Esophagus muscularis mucosa (tissue), 4 donors: ENCODE measurements around the gene PTPRT. TPM values are rescaled to one million over a fixed set of nuclear protein-coding genes. Genes with fewer than 3 reads are reported as not detected.

Source experiments
- DNase-seq: peaks from one replicate; pipeline ENCODE4 v3.0.0-alpha.2; 2017; ENCODE audit errors: extremely low spot score
- H3K27ac ChIP-seq, 4 donors: fragments of 200-600 bp; sonication (generic); replicated peaks in 1 of 4; 1 replicate in 3 of 4; 2 replicates in 1 of 4; pipeline ENCODE4 v1.5.1; 2016 to 2019; ENCODE audit warnings: mild to moderate bottlenecking in 1 of 4
- H3K27me3 ChIP-seq, 4 donors: fragments of 200-600 bp; sonication (generic); one replicate each; pipeline versions ENCODE4 v1.5.1 to v1.6.0; 2016 to 2019
- H3K36me3 ChIP-seq, 4 donors: fragments of 200-600 bp; sonication (generic); one replicate each; pipeline ENCODE4 v1.5.1; 2016 to 2019
- H3K4me1 ChIP-seq, 4 donors: fragments of 200-600 bp; sonication (generic); one replicate each; pipeline ENCODE4 v1.5.1; 2016 to 2019
- H3K4me3 ChIP-seq, 4 donors: fragments of 200-600 bp; sonication (generic); 1 replicate in 2 of 4; 2 replicates in 2 of 4; pipeline ENCODE4 v1.5.1; 2016 to 2019; ENCODE audit warnings: mild to moderate bottlenecking in 4 of 4, moderate library complexity in 1 of 4
- H3K9me3 ChIP-seq, 4 donors: fragments of 200-600 bp; sonication (generic); 1 replicate in 3 of 4; 2 replicates in 1 of 4; pipeline ENCODE4 v1.5.1; 2016 to 2019
- EP300 ChIP-seq: sonication (generic); formaldehyde crosslinking; IDR thresholded peaks from one replicate; pipeline ENCODE4 v1.6.1; 2017; ENCODE audit warnings: antibody characterized with exemption
- POLR2A ChIP-seq: fragments of 450-650 bp; IDR thresholded peaks from one replicate; pipeline ENCODE4 v1.6.1; 2017; ENCODE audit warnings: antibody characterized with exemption, moderate library complexity, mild to moderate bottlenecking, low read depth
- POLR2AphosphoS5 ChIP-seq, 2 donors: sonication (generic); formaldehyde crosslinking; IDR thresholded peaks; one replicate each; pipeline ENCODE4 v1.6.1; 2017; ENCODE audit warnings: antibody characterized with exemption in 2 of 2
- WGBS: methylation state at CpG from one replicate; pipeline ENCODE4 v1.1.5; 2018; 5-methylcytosine and 5-hydroxymethylcytosine counted together
- intact Hi-C: fragments of 100-400 bp; cut with DNase I; formaldehyde crosslinking; loops from one replicate; pipeline ENCODE4 v1.15.1; 2023
- total RNA-seq, 4 donors: library from RNA; depleted of rRNA; stranded (reverse); fragments of >200 nt; gene quantifications; one replicate each; pipeline versions ENCODE4 v1.1.0 to v1.2.1, GENCODE V29; 2016
- TF ChIP-seq, protein P1 (sequence below), 3 experiments: fragments of 200-600 bp in 2 of 3; fragments of 450-650 bp in 1 of 3; sonication (generic) in 2 of 3; IDR thresholded peaks; one replicate each; pipeline ENCODE4 v1.5.1; 2017 to 2019; ENCODE audit warnings: antibody characterized with exemption in 3 of 3, mild to moderate bottlenecking in 2 of 3, moderate library complexity in 1 of 3

The PTPRT gene
- total RNA-seq, 4 donors from 2014 or later: 0.06 to 0.39 TPM; not detected in 2

DNA sequence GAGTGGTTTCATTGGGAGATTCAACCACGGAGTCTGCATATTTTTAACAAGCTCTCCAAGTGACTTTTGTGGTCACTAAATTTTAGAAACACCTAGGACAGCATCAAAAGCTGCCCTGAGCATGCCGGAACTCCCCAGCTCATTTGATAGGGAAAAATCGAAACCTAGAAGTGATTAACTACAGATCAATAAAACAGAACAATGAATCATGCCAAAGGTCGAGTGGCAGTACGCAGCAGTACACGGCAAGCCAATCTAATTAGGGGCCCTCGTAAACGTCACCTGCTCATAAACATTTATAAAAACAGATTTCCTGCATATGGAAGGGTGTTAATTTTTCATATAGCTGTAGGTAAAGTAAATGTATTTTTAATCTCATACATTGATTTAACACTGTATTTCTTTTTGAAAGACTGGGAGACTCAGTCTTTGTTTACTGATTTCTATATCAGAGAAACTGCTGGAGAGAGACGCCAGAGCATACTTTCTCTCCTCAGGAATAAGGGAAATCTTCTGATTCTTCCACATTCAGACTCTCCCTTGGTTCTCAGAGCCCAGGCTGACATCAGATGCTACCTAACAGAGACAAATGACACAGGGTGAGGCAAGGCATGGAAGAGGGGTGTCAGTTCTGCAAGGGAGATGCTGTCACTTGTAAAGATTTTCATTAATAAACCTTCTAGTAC lies 232.5 kb downstream of the PTPRT start:
- Histone ChIP-seq H3K4me1 (no peaks in the 10 kb centered on the region), H3K27ac (no peak overlapping the region), H3K27me3 (peaks cover 0 to 24% (median 0%) of the 10 kb centered on the region in 4 donors), H3K4me3 (no peak overlapping the region), H3K36me3 (no peaks in the 10 kb centered on the region), H3K9me3 (no peaks in the 10 kb centered on the region)
- WGBS: 69% methylated on average over 9 of the region's 9 CpGs
- intact Hi-C loops: no loop called here
- TF ChIP-seq POLR2AphosphoS5 (IDR thresholded peaks at IDR 0.05) (no peak), EP300 (no peak), POLR2A (no peak)
- TF ChIP-seq, protein P1, sequence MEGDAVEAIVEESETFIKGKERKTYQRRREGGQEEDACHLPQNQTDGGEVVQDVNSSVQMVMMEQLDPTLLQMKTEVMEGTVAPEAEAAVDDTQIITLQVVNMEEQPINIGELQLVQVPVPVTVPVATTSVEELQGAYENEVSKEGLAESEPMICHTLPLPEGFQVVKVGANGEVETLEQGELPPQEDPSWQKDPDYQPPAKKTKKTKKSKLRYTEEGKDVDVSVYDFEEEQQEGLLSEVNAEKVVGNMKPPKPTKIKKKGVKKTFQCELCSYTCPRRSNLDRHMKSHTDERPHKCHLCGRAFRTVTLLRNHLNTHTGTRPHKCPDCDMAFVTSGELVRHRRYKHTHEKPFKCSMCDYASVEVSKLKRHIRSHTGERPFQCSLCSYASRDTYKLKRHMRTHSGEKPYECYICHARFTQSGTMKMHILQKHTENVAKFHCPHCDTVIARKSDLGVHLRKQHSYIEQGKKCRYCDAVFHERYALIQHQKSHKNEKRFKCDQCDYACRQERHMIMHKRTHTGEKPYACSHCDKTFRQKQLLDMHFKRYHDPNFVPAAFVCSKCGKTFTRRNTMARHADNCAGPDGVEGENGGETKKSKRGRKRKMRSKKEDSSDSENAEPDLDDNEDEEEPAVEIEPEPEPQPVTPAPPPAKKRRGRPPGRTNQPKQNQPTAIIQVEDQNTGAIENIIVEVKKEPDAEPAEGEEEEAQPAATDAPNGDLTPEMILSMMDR (IDR thresholded peaks at IDR 0.05): no peak
- no peak for DNase-seq

DNA sequence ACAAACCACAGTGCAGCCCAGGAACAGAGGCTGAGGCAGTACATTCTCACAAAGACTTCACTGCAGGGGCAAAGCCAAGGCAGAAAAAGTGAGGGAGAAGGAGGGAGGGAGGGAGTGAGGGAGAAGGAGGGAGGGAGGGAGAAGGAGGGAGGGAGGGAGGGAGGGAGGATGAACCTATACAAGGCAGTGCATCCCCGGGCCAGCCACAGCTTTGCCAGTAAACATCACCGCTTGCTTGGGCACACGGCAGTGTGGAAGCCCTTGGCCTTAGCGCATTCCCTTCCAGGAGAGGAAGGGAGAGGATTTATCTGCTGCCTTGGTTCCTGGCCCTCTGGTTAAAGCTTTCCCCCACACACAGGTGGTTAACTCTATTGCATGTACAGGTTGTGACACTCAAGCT lies 234.0 kb downstream of the PTPRT start:
- no peaks in the 10 kb centered on the region for H3K9me3 ChIP-seq
- no peaks in the 10 kb centered on the region for H3K4me1 ChIP-seq
- DNase-seq: no peak
- H3K36me3 ChIP-seq: no peaks in the 10 kb centered on the region
- H3K27me3 ChIP-seq: peaks cover 0 to 24% (median 0%) of the 10 kb centered on the region in 4 donors
- H3K4me3 ChIP-seq: no peak overlapping the region
- intact Hi-C loops: no loop called here
- 92% methylated on average over 4 of the region's 4 CpGs for WGBS
- TF ChIP-seq POLR2A (no peak), EP300 (no peak), POLR2AphosphoS5 (IDR thresholded peaks at IDR 0.05) (no peak)
- TF ChIP-seq, protein P1 (IDR thresholded peaks at IDR 0.05): no peak
- no peak overlapping the region for H3K27ac ChIP-seq

DNA sequence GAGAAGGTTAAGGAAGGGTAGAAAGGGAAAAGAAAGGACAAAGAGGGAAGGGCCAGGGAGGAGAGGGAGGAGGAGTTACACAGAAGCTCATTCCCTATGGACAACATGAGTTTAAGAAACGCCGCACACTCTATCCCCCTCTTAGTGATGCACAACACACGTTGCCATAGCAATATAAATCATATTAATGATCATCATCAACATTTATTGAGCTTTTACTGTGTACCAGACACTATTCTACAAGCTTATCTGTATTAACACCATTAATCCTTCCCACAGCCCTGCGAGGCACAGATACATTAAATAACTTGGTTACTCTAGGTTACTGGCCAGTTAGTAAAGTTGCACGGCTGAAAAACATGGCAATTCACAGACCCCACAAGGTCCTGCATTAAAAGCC lies 234.8 kb downstream of the PTPRT start:
- no peak overlapping the region for H3K4me3 ChIP-seq
- no peaks in the 10 kb centered on the region for H3K9me3 ChIP-seq
- H3K36me3 ChIP-seq: no peaks in the 10 kb centered on the region
- peaks cover 0 to 29% (median 0%) of the 10 kb centered on the region in 4 donors for H3K27me3 ChIP-seq
- WGBS: 67% methylated on average over 5 of the region's 5 CpGs
- no peak for TF ChIP-seq EP300
- TF ChIP-seq, protein P1 (IDR thresholded peaks at IDR 0.05): no peak
- TF ChIP-seq POLR2A: no peak
- no peak for TF ChIP-seq POLR2AphosphoS5 (IDR thresholded peaks at IDR 0.05)
- no peak overlapping the region for H3K27ac ChIP-seq
- DNase-seq: no peak
- no peaks in the 10 kb centered on the region for H3K4me1 ChIP-seq
- intact Hi-C loops: no loop called here

DNA sequence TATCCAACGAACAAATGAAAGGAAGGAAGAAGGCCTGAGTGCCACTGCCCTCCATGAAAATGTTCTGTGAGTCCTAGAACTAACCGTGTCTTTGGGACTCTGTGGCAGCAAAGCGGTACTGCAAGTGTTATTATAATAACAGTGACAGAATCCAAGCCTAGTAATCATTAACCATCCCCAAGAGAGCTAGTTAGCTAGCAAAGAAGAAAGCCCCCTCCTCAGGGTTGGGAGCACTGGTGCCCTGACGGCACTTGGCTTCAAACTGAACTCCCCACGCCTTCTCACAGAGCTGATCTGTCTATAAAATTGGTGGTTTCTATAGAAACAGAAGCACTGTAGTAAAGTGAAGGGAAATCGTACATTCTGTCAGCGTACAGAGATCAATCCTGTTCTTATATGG lies 239.8 kb downstream of the PTPRT start:
- H3K4me1 ChIP-seq: no peaks in the 10 kb centered on the region
- H3K27ac ChIP-seq: no peak overlapping the region
- peaks cover 0 to 9% (median 0%) of the 10 kb centered on the region in 4 donors for H3K9me3 ChIP-seq
- no peak for DNase-seq
- peaks cover 0 to 7% (median 0%) of the 10 kb centered on the region in 4 donors for H3K27me3 ChIP-seq
- intact Hi-C loops: no loop called here
- WGBS: 81% methylated on average over 7 of the region's 7 CpGs
- no peaks in the 10 kb centered on the region for H3K36me3 ChIP-seq
- H3K4me3 ChIP-seq: no peak overlapping the region
- TF ChIP-seq EP300 (no peak), POLR2A (no peak), POLR2AphosphoS5 (IDR thresholded peaks at IDR 0.05) (no peak)
- TF ChIP-seq, protein P1 (IDR thresholded peaks at IDR 0.05): no peak
